ENCODE results near the gene FAM50B.

DNA sequence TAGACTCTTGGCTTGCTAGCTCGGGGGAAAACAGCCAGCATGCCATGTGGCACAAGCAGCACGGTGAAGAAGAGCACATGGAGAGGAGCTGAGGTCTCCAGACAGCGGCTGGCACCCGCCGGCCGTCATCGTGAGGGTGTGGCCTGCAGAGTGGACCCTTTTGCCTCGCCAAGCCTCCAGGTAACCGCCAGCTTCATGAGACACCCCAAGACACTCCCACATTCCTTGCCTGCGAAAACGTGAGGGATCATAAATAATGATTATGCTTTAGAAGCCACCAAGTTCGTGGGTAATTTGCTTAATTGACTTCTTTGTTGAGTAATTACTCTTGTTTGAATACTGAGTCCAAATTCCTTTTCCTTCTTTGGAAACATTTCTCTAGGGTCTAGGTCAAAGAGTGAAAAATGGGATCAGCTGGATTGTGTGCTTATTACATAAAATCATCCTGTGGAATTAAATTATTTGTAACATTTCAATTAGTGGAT is 23.2 kb downstream of the FAM50B start:
- TF ChIP-seq, protein P1, sequence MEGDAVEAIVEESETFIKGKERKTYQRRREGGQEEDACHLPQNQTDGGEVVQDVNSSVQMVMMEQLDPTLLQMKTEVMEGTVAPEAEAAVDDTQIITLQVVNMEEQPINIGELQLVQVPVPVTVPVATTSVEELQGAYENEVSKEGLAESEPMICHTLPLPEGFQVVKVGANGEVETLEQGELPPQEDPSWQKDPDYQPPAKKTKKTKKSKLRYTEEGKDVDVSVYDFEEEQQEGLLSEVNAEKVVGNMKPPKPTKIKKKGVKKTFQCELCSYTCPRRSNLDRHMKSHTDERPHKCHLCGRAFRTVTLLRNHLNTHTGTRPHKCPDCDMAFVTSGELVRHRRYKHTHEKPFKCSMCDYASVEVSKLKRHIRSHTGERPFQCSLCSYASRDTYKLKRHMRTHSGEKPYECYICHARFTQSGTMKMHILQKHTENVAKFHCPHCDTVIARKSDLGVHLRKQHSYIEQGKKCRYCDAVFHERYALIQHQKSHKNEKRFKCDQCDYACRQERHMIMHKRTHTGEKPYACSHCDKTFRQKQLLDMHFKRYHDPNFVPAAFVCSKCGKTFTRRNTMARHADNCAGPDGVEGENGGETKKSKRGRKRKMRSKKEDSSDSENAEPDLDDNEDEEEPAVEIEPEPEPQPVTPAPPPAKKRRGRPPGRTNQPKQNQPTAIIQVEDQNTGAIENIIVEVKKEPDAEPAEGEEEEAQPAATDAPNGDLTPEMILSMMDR (IDR thresholded peaks at IDR 0.05), result no peak
- TF ChIP-seq POLR2A (IDR thresholded peaks at IDR 0.05), result no peak
